H1 (cell line): Measurements from ENCODE around the gene KRT24. TPM values are rescaled to one million over a fixed set of nuclear protein-coding genes. Genes with fewer than 3 reads are reported as not detected.

Source experiments
- CTCF ChIA-PET: fragments of 300-600 bp; sonication (Branson Sonifier 250); formaldehyde crosslinking; loops from one replicate; lab custom pipeline; 2021; ENCODE audit not compliant: partially characterized antibody; lab: Charles Lee
- POLR2A ChIA-PET: fragments of 300-600 bp; sonication (Branson Sonifier 250); formaldehyde crosslinking; loops from one replicate; lab custom pipeline; 2021; ENCODE audit warnings: inconsistent platforms; ENCODE audit not compliant: partially characterized antibody; lab: Charles Lee
- DNase-seq, 2 experiments: peaks; one replicate each; pipeline versions ENCODE4 v3.0.0 to v3.0.0-alpha.2; 2010 to 2022; ENCODE audit warnings: low spot score in 2 of 2, low read depth in 1 of 2, mixed read lengths in 1 of 2
- FAIRE-seq: peaks from 2 replicates; lab custom pipeline; 2011; peaks lifted over from hg19 to GRCh38; lab: Jason Lieb, UNC
- H2AFZ ChIP-seq: 2 replicates; pipeline ENCODE4 v1.8.1; 2012; ENCODE audit warnings: low read length, inconsistent platforms
- H2AK5ac ChIP-seq: 2 replicates; pipeline ENCODE4 v1.6.1; 2013; ENCODE audit warnings: low read depth, low read length
- H2BK120ac ChIP-seq: replicated peaks from 2 replicates; pipeline ENCODE3; 2013; ENCODE audit warnings: low read depth, low read length, inconsistent platforms
- H2BK12ac ChIP-seq: 2 replicates; pipeline ENCODE4 v1.6.1; 2013; ENCODE audit warnings: low read depth, low read length
- H2BK15ac ChIP-seq: 2 replicates; pipeline ENCODE4 v1.6.1; 2013; ENCODE audit warnings: low read length
- H2BK20ac ChIP-seq: 2 replicates; pipeline ENCODE4 v1.6.1; 2013; ENCODE audit warnings: low read length
- H2BK5ac ChIP-seq: 2 replicates; pipeline ENCODE4 v1.6.1; 2013; ENCODE audit warnings: low read depth, low read length
- H3K14ac ChIP-seq: 2 replicates; pipeline ENCODE4 v1.6.1; 2013; ENCODE audit warnings: inconsistent platforms; ENCODE audit not compliant: insufficient read length
- H3K18ac ChIP-seq: 2 replicates; pipeline ENCODE4 v1.6.1; 2013; ENCODE audit warnings: low read length; ENCODE audit errors: extremely low read depth
- H3K23ac ChIP-seq: 2 replicates; pipeline ENCODE4 v1.6.1; 2013; ENCODE audit warnings: inconsistent platforms; ENCODE audit not compliant: insufficient read length
- H3K23me2 ChIP-seq: 2 replicates; pipeline ENCODE4 v1.6.1; 2013; ENCODE audit warnings: low read depth, low read length
- H3K27ac ChIP-seq: 2 replicates; pipeline ENCODE4 v1.6.1; 2011; ENCODE audit warnings: low read depth, low read length, inconsistent platforms
- H3K27me3 ChIP-seq, 4 experiments: replicated peaks in 1 of 4; 1 replicate in 1 of 4; 2 replicates in 3 of 4; pipeline versions ENCODE4 v1.6.1 to v1.8.1; 2011 to 2013; ENCODE audit warnings: low read length in 3 of 4, mild to moderate bottlenecking in 3 of 4, inconsistent platforms in 2 of 4, mixed read lengths in 2 of 4, moderate library complexity in 1 of 4; ENCODE audit not compliant: control insufficient read depth in 3 of 4, insufficient read depth in 3 of 4; ENCODE audit errors: extremely low read depth in 1 of 4
- H3K36me3 ChIP-seq, 4 experiments: 2 replicates each; pipeline versions ENCODE4 v1.6.1 to v1.8.1; 2011 to 2013; ENCODE audit warnings: mild to moderate bottlenecking in 4 of 4, low read length in 3 of 4, moderate library complexity in 2 of 4, control low read depth in 1 of 4, inconsistent platforms in 1 of 4; ENCODE audit not compliant: insufficient read depth in 4 of 4, control insufficient read depth in 2 of 4
- H3K4ac ChIP-seq: replicated peaks from 2 replicates; pipeline ENCODE3; 2013; ENCODE audit warnings: low read length, low read depth, mixed read lengths, inconsistent platforms; ENCODE audit not compliant: insufficient read length
- H3K4me1 ChIP-seq, 4 experiments: replicated peaks in 1 of 4; 1 replicate in 1 of 4; 2 replicates in 3 of 4; pipeline versions ENCODE4 v1.6.1 to v1.8.1; 2011 to 2013; ENCODE audit warnings: low read length in 3 of 4, inconsistent platforms in 2 of 4, mixed read lengths in 1 of 4; ENCODE audit not compliant: insufficient read depth in 4 of 4, control insufficient read depth in 3 of 4
- H3K4me2 ChIP-seq, 2 experiments: 2 replicates each; pipeline versions ENCODE4 v1.6.1 to v1.8.1; 2011 to 2013; ENCODE audit warnings: low read depth in 2 of 2, low read length in 2 of 2, control low read depth in 1 of 2, inconsistent platforms in 1 of 2, mild to moderate bottlenecking in 1 of 2; ENCODE audit not compliant: insufficient read depth in 1 of 2
- H3K4me3 ChIP-seq, 4 experiments: fragments of 200-600, 300-600 bp in 1 of 4; sonication (generic), shearing (Covaris generic), sonication (Bioruptor Twin) in 1 of 4; 2 replicates each; pipeline versions ENCODE4 v1.5.1 to v1.8.1; 2011 to 2016; ENCODE audit warnings: low read length in 4 of 4, low read depth in 3 of 4, control low read depth in 2 of 4, inconsistent platforms in 2 of 4, mild to moderate bottlenecking in 2 of 4, mixed read lengths in 1 of 4, moderate library complexity in 1 of 4; ENCODE audit not compliant: insufficient read depth in 2 of 4; ENCODE audit errors: extremely low read depth in 1 of 4
- H3K56ac ChIP-seq: replicated peaks from 2 replicates; pipeline ENCODE3; 2013; ENCODE audit warnings: low read depth, mild to moderate bottlenecking, mixed read lengths, low read length, inconsistent platforms; ENCODE audit not compliant: insufficient read length
- H3K79me1 ChIP-seq: 2 replicates; pipeline ENCODE4 v1.6.1; 2013; ENCODE audit warnings: low read depth, low read length, control low read depth
- H3K79me2 ChIP-seq, 2 experiments: 2 replicates each; pipeline versions ENCODE4 v1.6.1 to v1.8.1; 2012 to 2013; ENCODE audit warnings: low read length in 2 of 2, mild to moderate bottlenecking in 2 of 2, inconsistent platforms in 1 of 2; ENCODE audit not compliant: insufficient read depth in 2 of 2, control insufficient read depth in 1 of 2
- H3K9ac ChIP-seq, 4 experiments: replicated peaks in 1 of 4; 1 replicate in 1 of 4; 2 replicates in 3 of 4; pipeline versions ENCODE4 v1.6.1 to v1.8.1; 2011 to 2013; ENCODE audit warnings: low read depth in 3 of 4, low read length in 3 of 4, control low read depth in 2 of 4, mild to moderate bottlenecking in 2 of 4, moderate library complexity in 2 of 4, inconsistent platforms in 1 of 4; ENCODE audit errors: extremely low read depth in 1 of 4
- H3K9me3 ChIP-seq, 2 experiments: 2 replicates each; pipeline versions ENCODE4 v1.6.1 to v1.8.1; 2012 to 2013; ENCODE audit warnings: mild to moderate bottlenecking in 2 of 2, moderate library complexity in 2 of 2, control low read depth in 1 of 2, inconsistent platforms in 1 of 2, low read depth in 1 of 2, low read length in 1 of 2, mixed read lengths in 1 of 2; ENCODE audit not compliant: insufficient read depth in 2 of 2
- H4K20me1 ChIP-seq, 2 experiments: replicated peaks in 1 of 2; 2 replicates each; pipeline versions ENCODE3 to v1.8.1; 2011 to 2013; ENCODE audit warnings: inconsistent platforms in 2 of 2, low read length in 2 of 2, mild to moderate bottlenecking in 1 of 2; ENCODE audit not compliant: insufficient read depth in 2 of 2, control insufficient read depth in 1 of 2
- H4K5ac ChIP-seq: 2 replicates; pipeline ENCODE4 v1.6.1; 2013; ENCODE audit warnings: low read length, low read depth, mixed read lengths, inconsistent platforms; ENCODE audit not compliant: insufficient read length
- H4K8ac ChIP-seq: 2 replicates; pipeline ENCODE4 v1.8.0; 2013; ENCODE audit warnings: mild to moderate bottlenecking, moderate library complexity, low read length, inconsistent platforms; ENCODE audit not compliant: insufficient read depth; ENCODE audit errors: extremely low read depth
- H4K91ac ChIP-seq: replicated peaks from 2 replicates; pipeline ENCODE3; 2013; ENCODE audit warnings: low read length, mixed read lengths, inconsistent platforms; ENCODE audit not compliant: insufficient read length
- CHD2 ChIP-seq: IDR thresholded peaks from 2 replicates; pipeline ENCODE4 v1.6.1; 2012; ENCODE audit warnings: low read length, improper control_type of control experiment
- CTBP2 ChIP-seq: IDR thresholded peaks from 2 replicates; pipeline ENCODE4 v1.7.0; 2011; ENCODE audit warnings: borderline replicate concordance, mild to moderate bottlenecking, moderate library complexity, mixed read lengths, low read length; ENCODE audit not compliant: insufficient read depth, insufficient read length
- KDM1A ChIP-seq: fragments of 200-600, 300-600 bp; sonication (generic); IDR thresholded peaks from 2 replicates; pipeline ENCODE4 v1.7.1; 2016; ENCODE audit warnings: mild to moderate bottlenecking, low read length, borderline replicate concordance
- PHF8 ChIP-seq: fragments of 200-600 bp; sonication (generic); conservative IDR thresholded peaks from 2 replicates; pipeline ENCODE4 v1.7.1; 2012; ENCODE audit warnings: low read depth, mild to moderate bottlenecking, inconsistent platforms, low read length, moderate library complexity
- TCF12 ChIP-seq: IDR thresholded peaks from 2 replicates; pipeline ENCODE4 v1.6.1; 2011; ENCODE audit warnings: low read depth, mild to moderate bottlenecking, low read length
- WGBS, 2 experiments: shearing (Covaris generic) in 1 of 2; methylation state at CpG; one replicate each; pipeline versions ENCODE4 v1.1.6 to v1.1.7; 2013 to 2015; ENCODE audit warnings: low lambda C conversion rate in 2 of 2, mixed read lengths in 2 of 2, inconsistent platforms in 1 of 2, low coverage in 1 of 2, missing lambda C conversion rate in 1 of 2; ENCODE audit not compliant: insufficient replicate concordance in 2 of 2, insufficient coverage in 1 of 2, insufficient read length in 1 of 2; ENCODE audit errors: extremely low coverage in 1 of 2, missing lambda C conversion rate in 1 of 2; 5-methylcytosine and 5-hydroxymethylcytosine counted together
- polyA plus RNA-seq, 7 experiments: library from polyadenylated mRNA; depleted of rRNA in 3 of 7; stranded (reverse) in 5 of 7; unstranded in 2 of 7; fragments of >200 nt in 5 of 7; fragments of 200-250 nt in 2 of 7; gene quantifications; 1 replicate in 5 of 7; 2 replicates in 1 of 7; 4 replicates in 1 of 7; pipeline versions ENCODE4 v1.2.1 to v1.2.3, GENCODE V29; 2011 to 2013; ENCODE audit warnings: missing spikeins in 2 of 7, mixed read lengths in 2 of 7
- total RNA-seq: library from RNA; stranded (reverse); fragmentation: NEBNext Ultra II Directional; extraction: Animal tissue kit (Norgen Biotek cat#: 25700); gene quantifications from 2 replicates; pipeline ENCODE4 v1.2.1, GENCODE V29; 2021

The KRT24 gene
- total and polyA plus RNA-seq, 2 of the 8 experiments (the other 6 are each of a cell fraction or from before 2014, with no cell fraction given): not detected

- Histone ChIP-seq H4K5ac (no peak overlapping the region), H3K18ac (no peak overlapping the region; the same call in 1 of the 2 replicates), H2BK12ac (no peak overlapping the region), H3K4ac (no peak overlapping the region), H4K8ac (no peak overlapping the region), H4K91ac (no peak overlapping the region), H2BK120ac (no peak overlapping the region), H3K9ac (no peak overlapping the region), H3K36me3 (no peaks in the 10 kb centered on the region), H2AK5ac (no peak overlapping the region), H3K14ac (no peak overlapping the region), H3K4me1 (peaks cover 0 to 5% (median 2%) of the 10 kb centered on the region in 4 experiments; a peak in 4 of 7 replicates), H3K9me3 (no peaks in the 10 kb centered on the region), H3K79me1 (no peaks in the 10 kb centered on the region), H3K4me2 (no peak overlapping the region), H4K20me1 (no peaks in the 10 kb centered on the region), H3K79me2 (no peaks in the 10 kb centered on the region), H2BK15ac (no peak overlapping the region), H3K23ac (no peak overlapping the region), H3K27me3 (no peaks in the 10 kb centered on the region), H3K56ac (no peak overlapping the region), H2BK20ac (no peak overlapping the region), H2BK5ac (no peak overlapping the region), H2AFZ (peak overlapping the region; percentile 99), H3K27ac (no peak overlapping the region), H3K4me3 (no peak overlapping the region), H3K23me2 (no peaks in the 10 kb centered on the region)
- ChIA-PET POLR2A (interaction anchor here (0.9 kb wide), 1 partner anchor 24 kb away, joined by 3 read pairs; the partner anchor contains the start of gene SMARCE1), CTCF (no interaction called here)
- DNase-seq (no peak), FAIRE-seq (no peak)
- WGBS, 2 experiments: 80% methylated on average over 4 of the region's 4 CpGs; no CpG with 5 or more reads in 1 of the 2 experiments
- no peak for TF ChIP-seq CHD2
- no peak for TF ChIP-seq CTBP2
- TF ChIP-seq PHF8: no peak
- no peak for TF ChIP-seq KDM1A
- no peak for TF ChIP-seq TCF12
These were observed 32.3 kb downstream of the KRT24 start for GRCh38 chr17:40671282-40671681.
